IMR-90 (cell line): ENCODE data around the gene PLCH2. TPM values are rescaled to one million over a fixed set of nuclear protein-coding genes. Genes with fewer than 3 reads are reported as not detected.
A peak's percentile ranks its signal among the peaks of the same experiment; 100 is the strongest.

ENCODE experiments used
- ATAC-seq: fragments of 200-7000 bp; cut with Tn5 transposase; 2 replicates; pipeline ENCODE4 v1.9.1; 2020; ENCODE audit warnings: low read depth, mild to moderate bottlenecking, moderate library complexity
- BruUV-seq: library from RNA; stranded (reverse); fragments of 400-500 nt; replicated peaks from 2 replicates; lab custom pipeline; 2021; lab: Mats Ljungman, UMichigan
- CTCF ChIA-PET: fragments of 300-600 bp; formaldehyde crosslinking; extraction: SDS; loops from one replicate; lab custom pipeline; 2021; ENCODE audit warnings: antibody characterized with exemption; lab: Yijun Ruan, JAX
- POLR2A ChIA-PET: fragments of 300-600 bp; sonication (Branson Sonifier 250); formaldehyde crosslinking; loops from one replicate; lab custom pipeline; 2022; ENCODE audit warnings: antibody characterized with exemption; ENCODE audit not compliant: unreplicated experiment; lab: Charles Lee
- DNase-seq: peaks from one replicate; pipeline ENCODE4 v3.0.0; 2013
- H2AFZ ChIP-seq: replicated peaks from 2 replicates; pipeline ENCODE3; 2013; ENCODE audit warnings: low read length, mild to moderate bottlenecking; ENCODE audit not compliant: poor library complexity
- H2AK5ac ChIP-seq: 2 replicates; pipeline ENCODE4 v1.6.1; 2013; ENCODE audit warnings: low read depth, low read length, inconsistent platforms
- H2AK9ac ChIP-seq: replicated peaks from 2 replicates; pipeline ENCODE3; 2013; ENCODE audit warnings: mild to moderate bottlenecking, low read depth, low read length, moderate library complexity; ENCODE audit not compliant: poor library complexity
- H2BK120ac ChIP-seq: 2 replicates; pipeline ENCODE4 v1.6.1; 2013; ENCODE audit warnings: low read depth, low read length, inconsistent platforms
- H2BK15ac ChIP-seq: 3 replicates; pipeline ENCODE4 v1.6.1; 2013; ENCODE audit warnings: low read depth, low read length, inconsistent platforms
- H2BK20ac ChIP-seq: 2 replicates; pipeline ENCODE4 v1.6.1; 2013; ENCODE audit warnings: low read depth, mild to moderate bottlenecking, inconsistent platforms, low read length, moderate library complexity
- H2BK5ac ChIP-seq: 2 replicates; pipeline ENCODE4 v1.6.1; 2013; ENCODE audit warnings: mild to moderate bottlenecking, low read depth, low read length, inconsistent platforms; ENCODE audit not compliant: poor library complexity, severe bottlenecking
- H3K14ac ChIP-seq: replicated peaks from 2 replicates; pipeline ENCODE4 v1.6.1; 2013; ENCODE audit warnings: low read depth, low read length, inconsistent platforms
- H3K18ac ChIP-seq: 2 replicates; pipeline ENCODE4 v1.6.1; 2013; ENCODE audit warnings: low read depth, low read length, control low read depth
- H3K23ac ChIP-seq: 2 replicates; pipeline ENCODE4 v1.6.1; 2013; ENCODE audit warnings: low read depth, low read length, inconsistent platforms
- H3K27ac ChIP-seq: 2 replicates; pipeline ENCODE4 v1.5.1; 2013; ENCODE audit warnings: mild to moderate bottlenecking, control low read depth, low read length; ENCODE audit not compliant: insufficient read depth
- H3K27me3 ChIP-seq: 2 replicates; pipeline ENCODE4 v1.6.1; 2013; ENCODE audit warnings: low read length; ENCODE audit not compliant: control insufficient read depth, insufficient read depth
- H3K36me3 ChIP-seq: 2 replicates; pipeline ENCODE4 v1.6.1; 2013; ENCODE audit warnings: low read length, mixed read lengths; ENCODE audit not compliant: control insufficient read depth, insufficient read depth
- H3K4ac ChIP-seq: 2 replicates; pipeline ENCODE4 v1.6.1; 2013; ENCODE audit warnings: low read depth, low read length, inconsistent platforms
- H3K4me1 ChIP-seq: 2 replicates; pipeline ENCODE4 v1.6.1; 2013; ENCODE audit warnings: low read length, mixed read lengths; ENCODE audit not compliant: control insufficient read depth, insufficient read depth
- H3K4me2 ChIP-seq: 2 replicates; pipeline ENCODE4 v1.6.1; 2013; ENCODE audit warnings: low read depth, mild to moderate bottlenecking, control low read depth, low read length, moderate library complexity
- H3K4me3 ChIP-seq: 2 replicates; pipeline ENCODE4 v1.5.1; 2013; ENCODE audit warnings: low read depth, mild to moderate bottlenecking, control low read depth, low read length, moderate library complexity; ENCODE audit not compliant: insufficient read depth
- H3K56ac ChIP-seq: 2 replicates; pipeline ENCODE4 v1.6.1; 2013; ENCODE audit warnings: low read length, inconsistent platforms; ENCODE audit not compliant: insufficient read depth; ENCODE audit errors: extremely low read depth
- H3K79me1 ChIP-seq, 2 experiments: 2 replicates each; pipeline ENCODE4 v1.6.1; 2013; ENCODE audit warnings: low read length in 2 of 2, inconsistent platforms in 1 of 2, low read depth in 1 of 2
- H3K9ac ChIP-seq: 2 replicates; pipeline ENCODE4 v1.6.1; 2013; ENCODE audit warnings: low read depth, low read length, control low read depth
- H3K9me1 ChIP-seq: 2 replicates; pipeline ENCODE4 v1.6.1; 2013; ENCODE audit warnings: low read length, inconsistent platforms; ENCODE audit not compliant: insufficient read depth
- H3K9me3 ChIP-seq: 2 replicates; pipeline ENCODE4 v1.6.1; 2013; ENCODE audit warnings: low read length; ENCODE audit not compliant: control insufficient read depth, insufficient read depth
- H4K20me1 ChIP-seq: 2 replicates; pipeline ENCODE4 v1.6.1; 2013; ENCODE audit warnings: low read length, inconsistent platforms; ENCODE audit not compliant: insufficient read depth
- H4K5ac ChIP-seq: 2 replicates; pipeline ENCODE4 v1.6.1; 2013; ENCODE audit warnings: mild to moderate bottlenecking, low read depth, low read length, control low read depth
- H4K8ac ChIP-seq, 2 experiments: 2 replicates each; pipeline ENCODE4 v1.6.1; 2013; ENCODE audit warnings: low read depth in 2 of 2, low read length in 2 of 2, control low read depth in 1 of 2, inconsistent platforms in 1 of 2
- H4K91ac ChIP-seq: 2 replicates; pipeline ENCODE4 v1.6.1; 2013; ENCODE audit warnings: low read depth, low read length, inconsistent platforms; ENCODE audit not compliant: insufficient read depth
- BHLHE40 ChIP-seq: fragments of 150-350 bp; IDR thresholded peaks from 2 replicates; pipeline ENCODE4 v1.6.1; 2016; ENCODE audit warnings: mild to moderate bottlenecking, low read depth, low read length
- CEBPB ChIP-seq: IDR thresholded peaks from 2 replicates; pipeline ENCODE4 v1.6.1; 2012; ENCODE audit warnings: low read depth, low read length, improper control_type of control experiment
- CHD1 ChIP-seq: IDR thresholded peaks from 2 replicates; pipeline ENCODE4 v1.6.1; 2012; ENCODE audit warnings: low read depth, low read length, improper control_type of control experiment
- ELK1 ChIP-seq: fragments of 150-350 bp; IDR thresholded peaks from 2 replicates; pipeline ENCODE4 v1.6.1; 2016; ENCODE audit warnings: low read depth, mild to moderate bottlenecking, low read length, moderate library complexity, borderline replicate concordance
- FOS ChIP-seq: fragments of 150-350 bp; IDR thresholded peaks from 2 replicates; pipeline ENCODE4 v1.6.1; 2016; ENCODE audit warnings: low read depth, low read length
- MAFK ChIP-seq: IDR thresholded peaks from 2 replicates; pipeline ENCODE4 v1.6.1; 2012; ENCODE audit warnings: low read depth, low read length, improper control_type of control experiment
- MAZ ChIP-seq: IDR thresholded peaks from 2 replicates; pipeline ENCODE4 v1.6.1; 2012; ENCODE audit warnings: low read depth, mild to moderate bottlenecking, low read length, improper control_type of control experiment, moderate library complexity, borderline replicate concordance
- MXI1 ChIP-seq: IDR thresholded peaks from 2 replicates; pipeline ENCODE4 v1.6.1; 2012; ENCODE audit warnings: low read depth, mild to moderate bottlenecking, low read length, moderate library complexity, borderline replicate concordance
- NFE2L2 ChIP-seq: fragments of 150-350 bp; IDR thresholded peaks from 2 replicates; pipeline ENCODE4 v1.6.1; 2016; ENCODE audit warnings: low read depth, mild to moderate bottlenecking, low read length
- POLR2A ChIP-seq: IDR thresholded peaks from 2 replicates; pipeline ENCODE4 v1.6.1; 2012; ENCODE audit warnings: mild to moderate bottlenecking, low read depth, low read length
- RAD21 ChIP-seq: IDR thresholded peaks from 2 replicates; pipeline ENCODE4 v1.6.1; 2012; ENCODE audit warnings: low read length, improper control_type of control experiment
- RCOR1 ChIP-seq: IDR thresholded peaks from 2 replicates; pipeline ENCODE4 v1.6.1; 2012; ENCODE audit warnings: mild to moderate bottlenecking, low read length, improper control_type of control experiment; ENCODE audit not compliant: insufficient replicate concordance
- RFX5 ChIP-seq: IDR thresholded peaks from 2 replicates; pipeline ENCODE4 v1.8.0; 2012; ENCODE audit warnings: low read depth, mild to moderate bottlenecking, low read length, moderate library complexity
- SMC3 ChIP-seq: fragments of 150-350 bp; IDR thresholded peaks from 2 replicates; pipeline ENCODE4 v1.6.1; 2016; ENCODE audit warnings: low read depth, mild to moderate bottlenecking, antibody characterized with exemption, low read length, moderate library complexity
- USF2 ChIP-seq: fragments of 150-350 bp; IDR thresholded peaks from 2 replicates; pipeline ENCODE4 v1.6.1; 2017; ENCODE audit warnings: mild to moderate bottlenecking, antibody characterized with exemption, low read length, low read depth
- WGBS, 2 experiments: methylation state at CpG; one replicate each; pipeline versions ENCODE4 v1.1.5 to v1.1.7; 2013; ENCODE audit warnings: missing lambda C conversion rate in 2 of 2; ENCODE audit not compliant: insufficient read length in 1 of 2; ENCODE audit errors: extremely low coverage in 2 of 2; 5-methylcytosine and 5-hydroxymethylcytosine counted together
- dilution Hi-C: fragments of 300-500 bp; cut with HindIII; formaldehyde crosslinking; loops from one replicate; pipeline ENCODE4 v1.14.3; 2018; ENCODE audit warnings: low sequenced_read_pairs; ENCODE audit not compliant: unreplicated experiment
- in situ Hi-C: fragments of 300-500 bp; cut with MboI; formaldehyde crosslinking; loops from 3 replicates; pipeline ENCODE4 v1.14.3; 2019; ENCODE audit warnings: low sequenced_read_pairs, inconsistent platforms, mixed read lengths
- intact Hi-C: fragments of 100-400 bp; cut with micrococcal nuclease; formaldehyde crosslinking; loops from 2 replicates; pipeline ENCODE4 v1.10.0; 2022
- polyA plus RNA-seq, 3 experiments: library from polyadenylated mRNA; depleted of rRNA; stranded (reverse); fragments of >200 nt; gene quantifications; 2 replicates each; pipeline ENCODE4 v1.2.3, GENCODE V29; 2012; ENCODE audit warnings: low replicate concordance in 1 of 3
- total RNA-seq: library from RNA; depleted of rRNA; stranded (reverse); fragments of >200 nt; gene quantifications from 2 replicates; pipeline ENCODE4 v1.2.3, GENCODE V29; 2012
- TF ChIP-seq, protein P1 (sequence below): conservative IDR thresholded peaks from 2 replicates; pipeline ENCODE4 v1.5.1; 2012; ENCODE audit warnings: mild to moderate bottlenecking, low read depth, low read length, improper control_type of control experiment

PLCH2 gene
- total and polyA plus RNA-seq, 2 of the 4 experiments (the other 2 are of a cell fraction) = 0.18 to 1.9 TPM

GRCh38 chr1:2519029-2519685 lies 43.1 kb downstream of the PLCH2 start:
- in situ Hi-C loops = no loop called here
- Histone ChIP-seq H3K4me1 (peaks cover 10% of the 10 kb centered on the region), H2BK5ac (no peak overlapping the region), H3K27ac (no peak overlapping the region), H2BK120ac (no peak overlapping the region), H2BK15ac (no peak overlapping the region), H4K91ac (no peak overlapping the region), H2AFZ (no peak overlapping the region), H2BK20ac (no peak overlapping the region), H3K14ac (no peak overlapping the region), H3K4me2 (no peak overlapping the region), H3K9me1 (peaks cover 12% of the 10 kb centered on the region), H3K9ac (no peak overlapping the region), H3K18ac (no peak overlapping the region), H4K5ac (no peak overlapping the region), H3K9me3 (no peaks in the 10 kb centered on the region), H2AK9ac (peak overlapping the region; percentile 76), H3K56ac (no peak overlapping the region), H3K4ac (no peak overlapping the region), H3K4me3 (no peak overlapping the region), H3K23ac (no peak overlapping the region), H3K36me3 (peaks cover 64% of the 10 kb centered on the region), H3K79me1 (peaks cover 7 to 35% of the 10 kb centered on the region in 2 experiments), H4K8ac (no peak overlapping the region), H4K20me1 (peaks cover 30% of the 10 kb centered on the region), H2AK5ac (no peak overlapping the region), H3K27me3 (no peaks in the 10 kb centered on the region)
- ATAC-seq (no peak), DNase-seq (no peak)
- dilution Hi-C loops = no loop called here
- ChIA-PET CTCF (no interaction called here), POLR2A (no interaction called here)
- 98% methylated on average over 6 of the region's 25 CpGs; no CpG with 5 or more reads in 1 of the 2 experiments for WGBS, 2 experiments
- TF ChIP-seq RFX5 (no peak), RCOR1 (no peak), POLR2A (no peak), CEBPB (no peak), RAD21 (no peak), BHLHE40 (no peak), NFE2L2 (no peak), MAZ (no peak), CHD1 (no peak), USF2 (no peak), MXI1 (no peak), ELK1 (no peak), SMC3 (no peak), FOS (no peak), MAFK (no peak)
- TF ChIP-seq, protein P1, sequence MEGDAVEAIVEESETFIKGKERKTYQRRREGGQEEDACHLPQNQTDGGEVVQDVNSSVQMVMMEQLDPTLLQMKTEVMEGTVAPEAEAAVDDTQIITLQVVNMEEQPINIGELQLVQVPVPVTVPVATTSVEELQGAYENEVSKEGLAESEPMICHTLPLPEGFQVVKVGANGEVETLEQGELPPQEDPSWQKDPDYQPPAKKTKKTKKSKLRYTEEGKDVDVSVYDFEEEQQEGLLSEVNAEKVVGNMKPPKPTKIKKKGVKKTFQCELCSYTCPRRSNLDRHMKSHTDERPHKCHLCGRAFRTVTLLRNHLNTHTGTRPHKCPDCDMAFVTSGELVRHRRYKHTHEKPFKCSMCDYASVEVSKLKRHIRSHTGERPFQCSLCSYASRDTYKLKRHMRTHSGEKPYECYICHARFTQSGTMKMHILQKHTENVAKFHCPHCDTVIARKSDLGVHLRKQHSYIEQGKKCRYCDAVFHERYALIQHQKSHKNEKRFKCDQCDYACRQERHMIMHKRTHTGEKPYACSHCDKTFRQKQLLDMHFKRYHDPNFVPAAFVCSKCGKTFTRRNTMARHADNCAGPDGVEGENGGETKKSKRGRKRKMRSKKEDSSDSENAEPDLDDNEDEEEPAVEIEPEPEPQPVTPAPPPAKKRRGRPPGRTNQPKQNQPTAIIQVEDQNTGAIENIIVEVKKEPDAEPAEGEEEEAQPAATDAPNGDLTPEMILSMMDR = no peak
- intact Hi-C loops = no loop called here
- no TSS peak for BruUV-seq
